ENCODE measurements around the gene HADHB.

HADHB gene

DNA sequence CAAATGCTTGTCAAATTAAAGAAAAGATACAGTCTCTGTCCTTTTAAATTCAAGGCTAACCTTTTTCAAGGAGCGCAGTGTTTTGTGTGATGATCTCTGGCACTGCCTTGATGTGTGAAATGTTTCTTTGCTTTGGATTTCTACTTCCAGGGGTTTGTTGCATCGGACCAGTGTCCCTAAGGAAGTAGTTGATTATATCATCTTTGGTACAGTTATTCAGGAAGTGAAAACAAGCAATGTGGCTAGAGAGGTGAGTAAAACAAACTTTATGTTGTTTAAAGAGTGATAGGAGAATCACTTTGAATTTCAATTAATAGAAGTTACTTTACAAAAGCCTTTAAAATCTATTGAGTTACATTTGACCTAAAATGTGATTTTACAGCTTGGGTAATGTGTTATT lies 28.8 kb downstream of the HADHB start:
- Histone ChIP-seq H3K27ac (ENCODE audit: insufficient read depth in 1 of 2, low read depth in 1 of 2, low read length in 2 of 2, poor library complexity in 1 of 2, severe bottlenecking in 2 of 2) (no peak overlapping the region), H3K9me3 (ENCODE audit: control extremely low read depth in 1 of 5, control insufficient read depth in 4 of 5, insufficient read depth in 2 of 5, low read depth in 1 of 5, low read length in 4 of 5) (no peaks in the 10 kb centered on the region), H3K36me3 (ENCODE audit: control insufficient read depth in 4 of 4, insufficient read depth in 4 of 4, low read length in 3 of 4) (peaks cover 17 to 40% (median 27%) of the 10 kb centered on the region in 4 experiments), H3K27me3 (replicated peaks in 2 of 5; ENCODE audit: control insufficient read depth in 4 of 5, insufficient read depth in 5 of 5, low read length in 4 of 5) (no peaks in the 10 kb centered on the region), H3K4me1 (ENCODE audit: control extremely low read depth in 1 of 4, control insufficient read depth in 4 of 4, insufficient read depth in 4 of 4, low read length in 3 of 4) (no peaks in the 10 kb centered on the region), H3K4me3 (ENCODE audit: control insufficient read depth in 1 of 7, extremely low read depth in 1 of 7, insufficient read depth in 4 of 7, low read depth in 2 of 7, low read length in 6 of 7) (no peak overlapping the region)
- ChIA-PET CTCF (no interaction called here), POLR2A (no interaction called here)
- DNase-seq: no peak
- WGBS (ENCODE audit: insufficient coverage): 90% methylated on average over 2 of the region's 2 CpGs

DNA sequence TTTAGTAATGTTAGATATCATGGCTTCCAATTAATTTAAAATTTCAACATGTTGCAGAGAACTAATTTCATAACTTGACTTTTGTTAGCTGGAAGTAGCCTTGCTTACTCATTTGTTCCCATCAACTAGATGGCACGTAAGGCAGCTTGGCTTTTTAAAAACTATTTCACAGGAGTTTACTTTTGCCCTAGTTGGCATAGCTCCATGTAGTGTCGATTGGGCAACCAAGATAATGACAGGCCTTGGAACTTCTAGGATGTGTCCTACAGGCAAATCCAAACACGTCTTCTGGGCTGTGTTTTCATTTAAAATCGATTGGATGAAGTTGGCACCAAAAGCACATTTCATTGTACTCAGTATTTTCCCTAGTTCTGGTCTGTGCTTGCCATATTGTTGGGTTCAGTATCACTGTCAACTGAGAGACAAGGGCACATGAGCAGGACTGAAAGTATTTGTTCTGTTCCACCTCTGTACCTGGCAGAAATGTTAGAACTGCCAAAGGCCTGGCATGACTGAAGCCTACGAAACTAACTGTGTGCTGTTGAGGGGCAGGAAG lies 29.4 kb downstream of the HADHB start:
- 92% methylated on average over 4 of the region's 5 CpGs for WGBS (ENCODE audit: insufficient coverage)
- H3K27ac ChIP-seq (ENCODE audit: insufficient read depth in 1 of 2, low read depth in 1 of 2, low read length in 2 of 2, poor library complexity in 1 of 2, severe bottlenecking in 2 of 2): no peak overlapping the region
- POLR2A ChIA-PET: no interaction called here
- no peaks in the 10 kb centered on the region for H3K9me3 ChIP-seq (ENCODE audit: control extremely low read depth in 1 of 5, control insufficient read depth in 4 of 5, insufficient read depth in 2 of 5, low read depth in 1 of 5, low read length in 4 of 5)
- no peak for DNase-seq
- CTCF ChIA-PET: interaction anchor here (1.3 to 1.5 kb wide), 2 partner anchors 29 to 57 kb away, joined by 3 read pairs; no protein-coding TSS in a partner anchor
- no peaks in the 10 kb centered on the region for H3K4me1 ChIP-seq (ENCODE audit: control extremely low read depth in 1 of 4, control insufficient read depth in 4 of 4, insufficient read depth in 4 of 4, low read length in 3 of 4)
- no peaks in the 10 kb centered on the region for H3K27me3 ChIP-seq (replicated peaks in 2 of 5; ENCODE audit: control insufficient read depth in 4 of 5, insufficient read depth in 5 of 5, low read length in 4 of 5)
- H3K36me3 ChIP-seq (ENCODE audit: control insufficient read depth in 4 of 4, insufficient read depth in 4 of 4, low read length in 3 of 4): peaks cover 20 to 46% (median 33%) of the 10 kb centered on the region in 4 experiments
- H3K4me3 ChIP-seq (ENCODE audit: control insufficient read depth in 1 of 7, extremely low read depth in 1 of 7, insufficient read depth in 4 of 7, low read depth in 2 of 7, low read length in 6 of 7): no peak overlapping the region

DNA sequence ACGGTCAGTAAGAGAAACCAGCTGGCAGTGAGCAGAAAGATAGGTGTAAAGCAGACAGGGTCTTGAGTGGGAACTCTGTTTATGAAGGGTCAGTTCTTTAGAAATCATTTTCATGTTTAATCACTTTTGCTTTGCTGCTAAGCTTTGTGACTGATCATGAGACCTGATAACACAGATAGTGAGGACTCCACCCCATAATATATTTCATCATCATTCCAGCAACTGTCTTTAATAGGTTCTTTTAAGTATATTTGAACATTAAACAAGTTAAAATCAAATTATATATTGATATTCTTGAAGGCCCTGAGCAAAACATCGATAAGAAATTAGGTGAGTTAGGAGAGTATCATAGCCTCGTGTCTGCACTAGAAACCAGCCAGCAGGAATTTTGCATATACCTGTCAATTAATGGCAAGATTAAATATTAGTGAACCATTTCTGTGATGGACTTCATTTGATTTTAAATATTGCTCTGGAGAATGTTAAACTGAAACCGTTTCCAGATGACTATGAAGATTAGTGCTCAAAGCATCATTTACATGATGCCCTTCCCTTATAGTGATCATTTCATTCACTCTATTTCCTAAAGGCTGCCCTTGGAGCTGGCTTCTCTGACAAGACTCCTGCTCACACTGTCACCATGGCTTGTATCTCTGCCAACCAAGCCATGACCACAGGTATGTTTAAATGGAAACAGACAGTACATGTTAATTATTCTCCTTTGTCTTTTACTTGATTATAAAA lies 31.9 kb downstream of the HADHB start:
- H3K27me3 ChIP-seq (replicated peaks in 2 of 5; ENCODE audit: control insufficient read depth in 4 of 5, insufficient read depth in 5 of 5, low read length in 4 of 5): no peaks in the 10 kb centered on the region
- no peak overlapping the region for H3K4me3 ChIP-seq (ENCODE audit: control insufficient read depth in 1 of 7, extremely low read depth in 1 of 7, insufficient read depth in 4 of 7, low read depth in 2 of 7, low read length in 6 of 7)
- 100% methylated on average over 1 of the region's 4 CpGs for WGBS (ENCODE audit: insufficient coverage)
- POLR2A ChIA-PET: no interaction called here
- H3K27ac ChIP-seq (ENCODE audit: insufficient read depth in 1 of 2, low read depth in 1 of 2, low read length in 2 of 2, poor library complexity in 1 of 2, severe bottlenecking in 2 of 2): no peak overlapping the region
- H3K4me1 ChIP-seq (ENCODE audit: control extremely low read depth in 1 of 4, control insufficient read depth in 4 of 4, insufficient read depth in 4 of 4, low read length in 3 of 4): no peaks in the 10 kb centered on the region
- H3K9me3 ChIP-seq (ENCODE audit: control extremely low read depth in 1 of 5, control insufficient read depth in 4 of 5, insufficient read depth in 2 of 5, low read depth in 1 of 5, low read length in 4 of 5): no peaks in the 10 kb centered on the region
- peaks cover 24 to 71% (median 44%) of the 10 kb centered on the region in 4 experiments for H3K36me3 ChIP-seq (ENCODE audit: control insufficient read depth in 4 of 4, insufficient read depth in 4 of 4, low read length in 3 of 4)
- no peak for DNase-seq
- CTCF ChIA-PET: interaction anchor here (1.2 kb wide), 1 partner anchor 15 kb away, joined by 3 read pairs; no protein-coding TSS in a partner anchor

DNA sequence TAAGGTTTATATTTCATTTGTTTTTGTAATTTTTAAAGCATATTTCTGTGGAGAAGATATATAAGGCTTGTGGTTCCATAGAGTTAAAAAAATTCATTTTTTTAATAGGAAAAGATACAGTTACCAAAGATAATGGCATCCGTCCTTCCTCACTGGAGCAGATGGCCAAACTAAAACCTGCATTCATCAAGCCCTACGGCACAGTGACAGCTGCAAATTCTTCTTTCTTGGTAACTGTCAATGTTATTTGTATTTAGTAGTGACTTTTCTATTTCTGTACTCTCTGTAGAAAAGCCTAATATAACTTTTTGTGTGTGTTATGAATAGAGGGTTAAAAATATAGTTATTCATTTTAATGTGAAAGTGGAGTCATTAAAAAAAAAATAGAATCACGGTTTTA lies 35.1 kb downstream of the HADHB start:
- POLR2A ChIA-PET: no interaction called here
- Histone ChIP-seq H3K27me3 (replicated peaks in 2 of 5; ENCODE audit: control insufficient read depth in 4 of 5, insufficient read depth in 5 of 5, low read length in 4 of 5) (no peaks in the 10 kb centered on the region), H3K27ac (ENCODE audit: insufficient read depth in 1 of 2, low read depth in 1 of 2, low read length in 2 of 2, poor library complexity in 1 of 2, severe bottlenecking in 2 of 2) (no peak overlapping the region), H3K9me3 (ENCODE audit: control extremely low read depth in 1 of 5, control insufficient read depth in 4 of 5, insufficient read depth in 2 of 5, low read depth in 1 of 5, low read length in 4 of 5) (no peaks in the 10 kb centered on the region), H3K36me3 (ENCODE audit: control insufficient read depth in 4 of 4, insufficient read depth in 4 of 4, low read length in 3 of 4) (peaks cover 13 to 81% (median 51%) of the 10 kb centered on the region in 4 experiments), H3K4me1 (ENCODE audit: control extremely low read depth in 1 of 4, control insufficient read depth in 4 of 4, insufficient read depth in 4 of 4, low read length in 3 of 4) (no peaks in the 10 kb centered on the region), H3K4me3 (ENCODE audit: control insufficient read depth in 1 of 7, extremely low read depth in 1 of 7, insufficient read depth in 4 of 7, low read depth in 2 of 7, low read length in 6 of 7) (no peak overlapping the region)
- DNase-seq: no peak
- 100% methylated on average over 1 of the region's 3 CpGs for WGBS (ENCODE audit: insufficient coverage)
- CTCF ChIA-PET: no interaction called here

DNA sequence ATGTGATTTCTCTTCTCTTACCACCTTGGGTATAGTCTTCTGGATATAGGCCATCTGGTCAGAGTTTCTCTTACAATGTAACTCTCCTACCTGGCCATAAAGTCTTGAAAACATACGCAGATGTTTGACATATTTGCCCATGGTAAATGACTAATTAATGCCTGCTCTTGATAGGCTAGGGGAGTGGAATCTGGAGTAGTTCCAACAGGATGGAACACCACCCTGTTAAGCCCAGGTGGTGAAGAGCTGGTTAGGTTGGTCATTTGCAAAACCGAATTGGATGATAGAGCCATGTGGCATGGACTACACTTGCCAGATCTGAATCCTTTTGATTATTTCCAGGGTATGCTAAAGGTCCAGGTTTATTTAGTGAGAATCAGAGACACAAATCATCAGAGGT lies 36.5 kb downstream of the HADHB start:
- Histone ChIP-seq H3K36me3 (ENCODE audit: control insufficient read depth in 4 of 4, insufficient read depth in 4 of 4, low read length in 3 of 4) (peaks cover 17 to 80% (median 50%) of the 10 kb centered on the region in 4 experiments), H3K27me3 (replicated peaks in 2 of 5; ENCODE audit: control insufficient read depth in 4 of 5, insufficient read depth in 5 of 5, low read length in 4 of 5) (no peaks in the 10 kb centered on the region), H3K9me3 (ENCODE audit: control extremely low read depth in 1 of 5, control insufficient read depth in 4 of 5, insufficient read depth in 2 of 5, low read depth in 1 of 5, low read length in 4 of 5) (no peaks in the 10 kb centered on the region), H3K27ac (ENCODE audit: insufficient read depth in 1 of 2, low read depth in 1 of 2, low read length in 2 of 2, poor library complexity in 1 of 2, severe bottlenecking in 2 of 2) (no peak overlapping the region), H3K4me3 (ENCODE audit: control insufficient read depth in 1 of 7, extremely low read depth in 1 of 7, insufficient read depth in 4 of 7, low read depth in 2 of 7, low read length in 6 of 7) (no peak overlapping the region), H3K4me1 (ENCODE audit: control extremely low read depth in 1 of 4, control insufficient read depth in 4 of 4, insufficient read depth in 4 of 4, low read length in 3 of 4) (no peaks in the 10 kb centered on the region)
- ChIA-PET CTCF (no interaction called here), POLR2A (no interaction called here)
- no peak for DNase-seq
- WGBS (ENCODE audit: insufficient coverage): 100% methylated on average over 1 of the region's 2 CpGs

DNA sequence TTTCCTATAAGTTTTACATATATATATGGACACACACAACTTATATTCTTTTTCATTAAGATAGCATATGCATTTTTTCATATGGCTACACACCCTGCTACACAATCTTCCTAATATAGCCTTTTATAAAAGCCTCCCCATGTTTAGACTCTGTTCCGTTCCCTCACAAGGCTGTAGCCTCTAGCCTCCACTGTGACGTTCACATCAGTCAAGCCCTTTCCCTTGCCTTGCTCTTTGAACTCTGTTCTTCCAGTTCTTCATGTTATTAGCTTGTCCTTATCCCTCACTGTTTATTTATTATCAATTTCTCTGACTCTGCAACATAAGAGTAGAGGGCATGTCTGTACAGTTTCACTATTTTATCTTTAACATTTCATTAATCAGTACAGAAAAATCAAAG lies 38.9 kb downstream of the HADHB start:
- no peak overlapping the region for H3K4me3 ChIP-seq (ENCODE audit: control insufficient read depth in 1 of 7, extremely low read depth in 1 of 7, insufficient read depth in 4 of 7, low read depth in 2 of 7, low read length in 6 of 7)
- no peak for DNase-seq
- no peaks in the 10 kb centered on the region for H3K9me3 ChIP-seq (ENCODE audit: control extremely low read depth in 1 of 5, control insufficient read depth in 4 of 5, insufficient read depth in 2 of 5, low read depth in 1 of 5, low read length in 4 of 5)
- 100% methylated on average over 2 of the region's 2 CpGs for WGBS (ENCODE audit: insufficient coverage)
- ChIA-PET POLR2A (no interaction called here), CTCF (interaction anchor here (1.1 kb wide), 1 partner anchor 21 kb away, joined by 4 read pairs; no protein-coding TSS in a partner anchor)
- peaks cover 21 to 74% (median 42%) of the 10 kb centered on the region in 4 experiments for H3K36me3 ChIP-seq (ENCODE audit: control insufficient read depth in 4 of 4, insufficient read depth in 4 of 4, low read length in 3 of 4)
- H3K4me1 ChIP-seq (ENCODE audit: control extremely low read depth in 1 of 4, control insufficient read depth in 4 of 4, insufficient read depth in 4 of 4, low read length in 3 of 4): no peaks in the 10 kb centered on the region
- no peak overlapping the region for H3K27ac ChIP-seq (ENCODE audit: insufficient read depth in 1 of 2, low read depth in 1 of 2, low read length in 2 of 2, poor library complexity in 1 of 2, severe bottlenecking in 2 of 2)
- H3K27me3 ChIP-seq (replicated peaks in 2 of 5; ENCODE audit: control insufficient read depth in 4 of 5, insufficient read depth in 5 of 5, low read length in 4 of 5): no peaks in the 10 kb centered on the region

DNA sequence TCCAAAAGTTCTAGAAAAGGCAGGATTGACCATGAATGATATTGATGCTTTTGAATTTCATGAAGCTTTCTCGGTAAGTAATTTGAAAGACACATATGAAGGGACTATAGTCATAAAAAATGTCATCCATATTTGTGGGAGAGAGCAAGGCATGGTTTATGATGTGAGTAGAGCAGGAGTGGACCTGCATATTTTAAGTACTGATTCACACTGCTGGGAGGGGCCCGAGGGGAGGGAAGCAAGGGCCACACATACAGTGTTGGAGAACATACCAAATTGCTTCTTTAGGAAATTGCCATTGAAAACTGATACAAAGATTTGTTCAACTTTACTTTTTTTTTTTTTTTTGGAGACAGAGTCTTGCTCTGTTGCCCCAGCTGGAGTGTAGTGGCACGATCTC lies 39.4 kb downstream of the HADHB start:
- Histone ChIP-seq H3K4me1 (ENCODE audit: control extremely low read depth in 1 of 4, control insufficient read depth in 4 of 4, insufficient read depth in 4 of 4, low read length in 3 of 4) (no peaks in the 10 kb centered on the region), H3K27me3 (replicated peaks in 2 of 5; ENCODE audit: control insufficient read depth in 4 of 5, insufficient read depth in 5 of 5, low read length in 4 of 5) (no peaks in the 10 kb centered on the region), H3K27ac (ENCODE audit: insufficient read depth in 1 of 2, low read depth in 1 of 2, low read length in 2 of 2, poor library complexity in 1 of 2, severe bottlenecking in 2 of 2) (no peak overlapping the region), H3K36me3 (ENCODE audit: control insufficient read depth in 4 of 4, insufficient read depth in 4 of 4, low read length in 3 of 4) (peaks cover 19 to 70% (median 36%) of the 10 kb centered on the region in 4 experiments), H3K4me3 (ENCODE audit: control insufficient read depth in 1 of 7, extremely low read depth in 1 of 7, insufficient read depth in 4 of 7, low read depth in 2 of 7, low read length in 6 of 7) (no peak overlapping the region), H3K9me3 (ENCODE audit: control extremely low read depth in 1 of 5, control insufficient read depth in 4 of 5, insufficient read depth in 2 of 5, low read depth in 1 of 5, low read length in 4 of 5) (no peaks in the 10 kb centered on the region)
- CTCF ChIA-PET: interaction anchor here (1.1 to 1.6 kb wide), 2 partner anchors 14 to 21 kb away, joined by 3 to 4 read pairs; no protein-coding TSS in a partner anchor
- DNase-seq: no peak
- POLR2A ChIA-PET: no interaction called here
- 100% methylated on average over 1 of the region's 3 CpGs for WGBS (ENCODE audit: insufficient coverage)
